DND-41 (cell line): Measurements from ENCODE around the gene SMIM35.

Source experiments
- ATAC-seq: fragments of 200-7000 bp; cut with Tn5 transposase; 3 replicates; pipeline ENCODE4 v1.9.1; 2021; ENCODE audit warnings: low read depth; ENCODE audit not compliant: insufficient read depth
- DNase-seq: peaks from one replicate; pipeline ENCODE4 v3.0.0-alpha.2; 2020
- H2AFZ ChIP-seq: 2 replicates; pipeline ENCODE4 v1.6.0; 2012; ENCODE audit warnings: low read depth, low read length
- H3K27ac ChIP-seq: 2 replicates; pipeline ENCODE4 v1.5.1; 2012; ENCODE audit warnings: low read length, inconsistent platforms
- H3K27me3 ChIP-seq: fragments of 200-600 bp; sonication (generic); 2 replicates; pipeline ENCODE4 v1.6.0; 2012; ENCODE audit warnings: low read length, mild to moderate bottlenecking, inconsistent platforms; ENCODE audit not compliant: insufficient read depth, poor library complexity
- H3K36me3 ChIP-seq: 2 replicates; pipeline ENCODE4 v1.5.1; 2012; ENCODE audit warnings: low read length, inconsistent platforms; ENCODE audit not compliant: insufficient read depth
- H3K4me1 ChIP-seq: 2 replicates; pipeline ENCODE4 v1.5.1; 2012; ENCODE audit warnings: mild to moderate bottlenecking, low read length; ENCODE audit not compliant: insufficient read depth
- H3K4me2 ChIP-seq: 2 replicates; pipeline ENCODE4 v1.6.0; 2012; ENCODE audit warnings: mild to moderate bottlenecking, moderate library complexity, low read length, inconsistent platforms; ENCODE audit not compliant: insufficient read depth
- H3K4me3 ChIP-seq, 2 experiments: fragments of 200-600 bp in 1 of 2; shearing (Covaris generic) in 1 of 2; 2 replicates each; pipeline ENCODE4 v1.5.1; 2012 to 2016; ENCODE audit warnings: inconsistent platforms in 2 of 2, low read length in 2 of 2, mild to moderate bottlenecking in 2 of 2, low read depth in 1 of 2, moderate library complexity in 1 of 2
- H3K79me2 ChIP-seq: 2 replicates; pipeline ENCODE4 v1.6.0; 2012; ENCODE audit warnings: low read length, inconsistent platforms; ENCODE audit not compliant: insufficient read depth
- H3K9ac ChIP-seq: 2 replicates; pipeline ENCODE4 v1.6.0; 2012; ENCODE audit warnings: low read depth, mild to moderate bottlenecking, inconsistent platforms, low read length, moderate library complexity
- H3K9me3 ChIP-seq: 2 replicates; pipeline ENCODE4 v1.5.1; 2012; ENCODE audit warnings: low read length, moderate library complexity, mild to moderate bottlenecking, inconsistent platforms; ENCODE audit not compliant: insufficient read depth, severe bottlenecking
- H4K20me1 ChIP-seq: 2 replicates; pipeline ENCODE4 v1.6.0; 2012; ENCODE audit warnings: low read length; ENCODE audit not compliant: insufficient read depth
- EZH2 ChIP-seq: IDR thresholded peaks from 3 replicates; pipeline ENCODE4 v1.6.1; 2012; ENCODE audit warnings: borderline replicate concordance, low read depth, mild to moderate bottlenecking, moderate library complexity, low read length, inconsistent platforms; ENCODE audit not compliant: severe bottlenecking
- TF ChIP-seq, protein P1 (sequence below): IDR thresholded peaks from 2 replicates; pipeline ENCODE4 v1.5.1; 2012; ENCODE audit warnings: borderline replicate concordance, low read length, moderate library complexity, mild to moderate bottlenecking; ENCODE audit not compliant: poor library complexity, severe bottlenecking; ENCODE audit errors: extremely low read depth

Gene SMIM35

DNA sequence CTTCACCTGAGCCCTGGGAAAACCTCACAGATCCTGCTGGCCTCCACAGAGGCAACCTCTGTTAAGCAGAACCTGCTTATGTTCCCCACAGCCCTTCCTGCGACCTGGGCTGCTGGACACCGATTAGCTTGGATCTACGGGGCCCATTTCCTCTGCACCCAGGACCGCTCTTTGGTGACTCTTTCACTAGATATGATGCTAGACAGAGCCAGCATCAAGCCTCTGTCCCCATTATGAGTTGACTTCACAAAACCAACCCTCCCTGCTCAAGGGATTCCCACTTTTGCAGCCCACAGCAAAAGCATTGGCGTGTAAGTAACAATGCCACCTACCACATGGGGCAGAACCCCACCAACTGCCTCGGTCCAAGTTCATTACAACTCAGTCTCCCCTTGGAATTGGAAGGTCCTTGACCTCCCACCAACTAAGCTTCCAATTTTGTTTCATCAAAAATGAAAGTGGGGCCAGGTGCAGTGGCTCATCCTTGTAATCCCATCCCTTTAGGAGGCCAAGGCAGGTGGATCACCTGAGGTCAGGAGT lies 25.1 kb downstream of the SMIM35 start:
- H3K27me3 ChIP-seq = no peaks in the 10 kb centered on the region
- no peaks in the 10 kb centered on the region for H3K9me3 ChIP-seq
- H3K4me3 ChIP-seq = no peak overlapping the region
- ATAC-seq (no peak), DNase-seq (no peak)
- no peak overlapping the region for H2AFZ ChIP-seq
- no peak overlapping the region for H3K27ac ChIP-seq
- H3K36me3 ChIP-seq = no peaks in the 10 kb centered on the region
- H3K4me2 ChIP-seq = no peak overlapping the region
- no peaks in the 10 kb centered on the region for H3K79me2 ChIP-seq
- TF ChIP-seq, protein P1, sequence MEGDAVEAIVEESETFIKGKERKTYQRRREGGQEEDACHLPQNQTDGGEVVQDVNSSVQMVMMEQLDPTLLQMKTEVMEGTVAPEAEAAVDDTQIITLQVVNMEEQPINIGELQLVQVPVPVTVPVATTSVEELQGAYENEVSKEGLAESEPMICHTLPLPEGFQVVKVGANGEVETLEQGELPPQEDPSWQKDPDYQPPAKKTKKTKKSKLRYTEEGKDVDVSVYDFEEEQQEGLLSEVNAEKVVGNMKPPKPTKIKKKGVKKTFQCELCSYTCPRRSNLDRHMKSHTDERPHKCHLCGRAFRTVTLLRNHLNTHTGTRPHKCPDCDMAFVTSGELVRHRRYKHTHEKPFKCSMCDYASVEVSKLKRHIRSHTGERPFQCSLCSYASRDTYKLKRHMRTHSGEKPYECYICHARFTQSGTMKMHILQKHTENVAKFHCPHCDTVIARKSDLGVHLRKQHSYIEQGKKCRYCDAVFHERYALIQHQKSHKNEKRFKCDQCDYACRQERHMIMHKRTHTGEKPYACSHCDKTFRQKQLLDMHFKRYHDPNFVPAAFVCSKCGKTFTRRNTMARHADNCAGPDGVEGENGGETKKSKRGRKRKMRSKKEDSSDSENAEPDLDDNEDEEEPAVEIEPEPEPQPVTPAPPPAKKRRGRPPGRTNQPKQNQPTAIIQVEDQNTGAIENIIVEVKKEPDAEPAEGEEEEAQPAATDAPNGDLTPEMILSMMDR = no peak
- TF ChIP-seq EZH2 = no peak
- H3K4me1 ChIP-seq = no peaks in the 10 kb centered on the region
- H3K9ac ChIP-seq = no peak overlapping the region
- H4K20me1 ChIP-seq = no peaks in the 10 kb centered on the region

DNA sequence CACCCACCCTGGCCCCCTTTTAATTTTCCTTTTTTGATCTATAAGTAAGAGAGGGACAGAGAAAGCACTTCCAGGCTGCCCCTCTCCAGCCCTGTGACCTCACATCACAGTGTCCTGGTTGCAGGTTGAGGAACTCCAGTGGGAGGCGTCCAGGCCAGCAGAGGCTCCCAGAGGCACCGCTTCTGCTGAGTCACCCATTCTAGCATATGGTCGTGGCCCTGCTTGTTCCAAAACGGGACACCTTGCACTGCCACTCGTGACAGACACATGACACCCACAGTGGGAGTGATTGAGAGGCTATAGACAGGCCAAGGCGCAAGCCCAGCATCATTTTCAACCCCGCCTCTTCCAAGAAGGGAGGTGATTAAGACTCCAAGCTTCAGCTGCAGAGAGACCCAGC lies 25.9 kb downstream of the SMIM35 start:
- Histone ChIP-seq H3K4me1 (no peaks in the 10 kb centered on the region), H3K4me3 (no peak overlapping the region), H3K9ac (no peak overlapping the region), H3K79me2 (no peaks in the 10 kb centered on the region), H3K9me3 (no peaks in the 10 kb centered on the region), H3K4me2 (no peak overlapping the region), H3K27ac (no peak overlapping the region), H3K27me3 (no peaks in the 10 kb centered on the region), H4K20me1 (no peaks in the 10 kb centered on the region), H3K36me3 (no peaks in the 10 kb centered on the region), H2AFZ (no peak overlapping the region)
- ATAC-seq (no peak), DNase-seq (no peak)
- TF ChIP-seq EZH2 = no peak
- TF ChIP-seq, protein P1 = no peak

DNA sequence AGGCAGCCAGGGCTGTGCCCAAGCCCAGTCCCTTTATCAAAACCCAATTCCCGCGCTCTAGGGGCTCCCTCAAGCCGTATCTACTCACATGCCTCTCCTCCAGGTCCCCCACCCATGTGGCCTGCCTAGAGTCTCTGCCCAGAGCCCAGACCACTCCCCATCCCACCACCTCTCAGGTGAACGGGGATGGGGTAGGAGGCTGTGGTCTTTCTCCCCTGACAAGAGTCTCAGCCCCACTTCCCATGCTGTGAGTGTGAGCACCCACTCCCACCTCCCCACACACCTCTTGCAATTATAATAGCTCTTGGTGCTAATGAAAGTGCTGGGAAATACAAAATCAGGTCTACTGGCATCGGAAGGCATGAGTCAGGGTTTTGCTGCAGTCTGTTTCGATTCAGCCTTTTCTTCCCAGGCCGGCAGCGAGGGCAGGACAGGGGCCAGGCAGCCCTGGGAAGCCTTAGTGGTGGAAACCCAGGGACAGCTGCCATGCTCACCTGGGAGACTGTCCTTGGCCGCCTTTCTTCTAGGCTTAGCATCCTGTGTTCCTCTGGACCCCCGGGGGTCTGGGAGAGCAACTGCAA lies 26.6 kb downstream of the SMIM35 start:
- no peaks in the 10 kb centered on the region for H3K27me3 ChIP-seq
- H3K4me2 ChIP-seq = no peak overlapping the region
- no peak overlapping the region for H3K9ac ChIP-seq
- no peaks in the 10 kb centered on the region for H3K79me2 ChIP-seq
- no peak for TF ChIP-seq EZH2
- TF ChIP-seq, protein P1 = no peak
- H3K9me3 ChIP-seq = no peaks in the 10 kb centered on the region
- H4K20me1 ChIP-seq = no peaks in the 10 kb centered on the region
- no peak overlapping the region for H3K4me3 ChIP-seq
- H3K27ac ChIP-seq = no peak overlapping the region
- DNase-seq (no peak), ATAC-seq (no peak)
- no peak overlapping the region for H2AFZ ChIP-seq
- H3K4me1 ChIP-seq = no peaks in the 10 kb centered on the region
- H3K36me3 ChIP-seq = no peaks in the 10 kb centered on the region
